KOPT-K1 (cell line): ENCODE data around the gene CFAP54.

Experiments
- H3K27ac ChIP-seq: fragments of 200-600 bp; sonication (generic); 2 replicates; pipeline ENCODE4 v1.5.1; 2016; ENCODE audit warnings: antibody characterized with exemption, mild to moderate bottlenecking, low read depth, low read length; ENCODE audit not compliant: poor library complexity, severe bottlenecking
- H3K36me3 ChIP-seq: fragments of 200-600 bp; sonication (generic); 2 replicates; pipeline ENCODE4 v1.5.1; 2017; ENCODE audit warnings: antibody characterized with exemption, mild to moderate bottlenecking, low read length, moderate library complexity; ENCODE audit not compliant: insufficient read depth
- H3K9me3 ChIP-seq: fragments of 200-600 bp; sonication (generic); 2 replicates; pipeline ENCODE4 v1.5.1; 2017; ENCODE audit warnings: antibody characterized with exemption, low read length, mild to moderate bottlenecking; ENCODE audit not compliant: insufficient read depth, poor library complexity, severe bottlenecking

The CFAP54 gene

DNA sequence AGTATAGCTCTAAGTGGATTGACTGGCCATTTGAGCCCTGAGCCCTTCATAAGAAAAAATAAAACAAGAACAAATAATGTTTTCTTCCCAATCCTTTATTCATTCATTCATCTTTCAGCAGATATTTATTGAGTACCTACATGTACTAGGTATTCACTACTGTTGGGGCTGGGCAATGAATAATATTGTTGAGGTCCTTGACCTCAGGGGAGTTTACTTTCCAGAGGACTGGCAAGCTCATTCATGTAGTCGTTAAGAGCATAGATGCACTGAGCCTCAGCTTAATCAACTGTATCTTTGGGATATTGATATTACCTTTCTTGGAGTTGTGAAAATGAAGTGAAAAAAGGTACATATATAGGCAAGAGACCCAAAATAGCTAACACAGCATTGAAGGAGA lies 7.6 kb downstream of the CFAP54 start:
- Histone ChIP-seq H3K9me3 (no peaks in the 10 kb centered on the region), H3K27ac (no peak overlapping the region), H3K36me3 (no peaks in the 10 kb centered on the region)

DNA sequence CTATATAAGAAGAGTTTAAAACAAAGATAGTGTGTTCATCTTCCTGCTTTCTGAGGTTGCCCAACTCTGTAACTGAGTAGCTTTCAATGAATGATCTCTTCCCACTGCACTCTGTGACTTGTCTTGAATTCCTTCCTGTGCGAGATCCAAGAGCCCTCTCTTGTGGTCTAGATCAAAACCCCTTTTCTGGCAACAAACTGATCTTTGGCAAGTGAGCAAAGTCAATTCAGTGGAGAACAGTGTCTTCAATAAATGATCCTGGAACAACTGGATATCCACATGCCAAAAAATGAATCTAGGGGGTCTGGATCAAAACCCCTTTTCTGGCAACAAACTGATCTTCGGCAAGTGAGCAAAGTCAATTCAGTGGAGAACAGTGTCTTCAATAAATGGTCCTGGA lies 8.5 kb downstream of the CFAP54 start:
- H3K36me3 ChIP-seq: no peaks in the 10 kb centered on the region
- no peak overlapping the region for H3K27ac ChIP-seq
- no peaks in the 10 kb centered on the region for H3K9me3 ChIP-seq

GRCh38 chr12:96500693-96501092 lies 11.3 kb downstream of the CFAP54 start:
- H3K36me3 ChIP-seq: no peaks in the 10 kb centered on the region
- H3K27ac ChIP-seq: peak overlapping the region; percentile 18
- H3K9me3 ChIP-seq: no peaks in the 10 kb centered on the region

- Histone ChIP-seq H3K36me3 (no peaks in the 10 kb centered on the region), H3K27ac (peak overlapping the region; percentile 18), H3K9me3 (no peaks in the 10 kb centered on the region)
These were observed 11.9 kb downstream of the CFAP54 start for GRCh38 chr12:96501133-96501761.

GRCh38 chr12:96501908-96502307 lies 12.5 kb downstream of the CFAP54 start:
- Histone ChIP-seq H3K9me3 (no peaks in the 10 kb centered on the region), H3K27ac (no peak overlapping the region), H3K36me3 (no peaks in the 10 kb centered on the region)

DNA sequence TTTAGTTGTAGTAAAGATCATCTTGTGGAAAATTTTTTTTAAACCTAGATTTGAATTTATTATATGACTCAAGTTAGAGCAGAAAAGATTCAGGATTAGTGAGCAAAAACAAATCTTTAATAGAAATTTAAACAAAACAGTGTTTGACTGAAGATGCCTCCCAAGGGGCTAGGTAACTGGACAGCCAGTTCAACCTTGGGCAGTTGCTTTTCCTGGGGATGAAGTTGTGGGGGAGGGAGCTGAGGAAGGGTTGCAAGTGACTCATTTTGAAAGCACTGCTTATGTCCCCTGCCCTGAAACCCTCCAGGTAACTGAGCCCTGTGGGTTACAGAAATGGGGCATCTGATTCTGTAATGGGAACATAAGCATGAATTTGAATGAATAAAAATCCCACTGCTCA lies 13.1 kb downstream of the CFAP54 start:
- H3K9me3 ChIP-seq: no peaks in the 10 kb centered on the region
- H3K36me3 ChIP-seq: no peaks in the 10 kb centered on the region
- H3K27ac ChIP-seq: no peak overlapping the region

- Histone ChIP-seq H3K36me3 (no peaks in the 10 kb centered on the region), H3K9me3 (no peaks in the 10 kb centered on the region), H3K27ac (no peak overlapping the region)
These were observed 13.7 kb downstream of the CFAP54 start for GRCh38 chr12:96502949-96503532.

DNA sequence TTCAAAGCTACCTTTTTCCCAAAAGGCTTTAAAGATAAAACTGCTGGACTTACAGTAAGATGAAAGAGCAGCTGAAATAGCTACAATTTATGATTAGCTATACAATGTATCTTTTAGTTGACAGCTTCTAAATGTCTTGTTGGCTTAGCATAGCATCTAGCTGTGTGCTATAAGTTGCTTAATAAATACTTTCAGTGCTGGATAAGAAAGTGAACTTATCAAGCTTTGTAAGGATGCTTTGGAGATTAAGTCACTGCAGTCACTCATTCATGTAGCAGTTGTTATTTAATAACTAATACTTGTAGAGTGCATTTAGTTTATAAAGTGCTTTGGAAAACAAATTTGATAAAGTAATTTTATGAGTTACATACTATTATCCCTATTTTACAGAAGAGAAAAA lies 14.6 kb downstream of the CFAP54 start:
- no peaks in the 10 kb centered on the region for H3K36me3 ChIP-seq
- H3K9me3 ChIP-seq: no peaks in the 10 kb centered on the region
- no peak overlapping the region for H3K27ac ChIP-seq

GRCh38 chr12:96506776-96507175 lies 17.4 kb downstream of the CFAP54 start:
- no peaks in the 10 kb centered on the region for H3K36me3 ChIP-seq

DNA sequence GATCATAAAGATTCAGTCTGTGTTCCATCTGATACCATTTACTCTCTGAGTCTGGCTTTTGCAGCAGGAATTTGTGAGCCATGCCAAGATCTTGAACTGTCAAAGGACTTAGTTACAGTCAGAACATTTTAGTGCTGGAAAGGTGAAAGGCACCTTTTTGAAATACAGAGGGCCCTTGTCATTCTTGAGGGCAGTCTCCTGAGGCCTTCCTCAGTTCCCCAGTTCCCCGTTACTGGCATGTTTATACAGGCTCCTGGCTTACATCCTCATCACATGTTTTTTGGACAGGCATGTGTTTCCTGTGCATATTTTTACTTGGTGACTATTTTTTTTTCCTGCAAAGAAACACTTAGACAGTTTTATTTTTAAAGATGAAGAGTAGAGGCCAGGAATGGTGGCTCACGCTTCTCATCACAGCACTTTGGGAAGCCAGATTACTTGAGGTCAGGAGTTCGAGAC lies 21.0 kb downstream of the CFAP54 start:
- no peak overlapping the region for H3K27ac ChIP-seq
- no peaks in the 10 kb centered on the region for H3K36me3 ChIP-seq
- H3K9me3 ChIP-seq: no peaks in the 10 kb centered on the region

More at GRCh38 chr12:96506776-96507175, 17.4 kb downstream of the CFAP54 start:
- Histone ChIP-seq H3K27ac (no peak overlapping the region), H3K9me3 (no peaks in the 10 kb centered on the region)

DNA sequence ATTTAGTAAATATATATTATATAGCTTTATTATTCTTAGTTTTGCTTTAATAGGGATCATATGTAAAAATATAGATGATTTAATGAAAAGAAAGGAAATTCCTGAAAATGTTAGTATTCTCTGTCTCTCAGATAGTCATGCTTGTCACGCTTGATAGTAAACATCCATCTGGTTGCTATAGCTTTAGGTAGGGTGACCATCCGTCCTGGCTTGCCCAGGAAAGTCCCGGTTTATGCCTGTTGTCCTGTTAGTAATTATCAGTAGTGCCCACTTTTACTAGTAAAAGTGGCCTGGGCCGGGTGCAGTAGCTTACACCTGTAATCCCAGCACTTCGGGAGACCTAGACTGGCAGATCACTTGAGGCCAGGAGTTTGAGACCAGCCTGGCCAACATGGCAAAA lies 23.8 kb downstream of the CFAP54 start:
- Histone ChIP-seq H3K27ac (no peak overlapping the region), H3K9me3 (no peaks in the 10 kb centered on the region), H3K36me3 (no peaks in the 10 kb centered on the region)

- H3K36me3 ChIP-seq: no peaks in the 10 kb centered on the region
- no peak overlapping the region for H3K27ac ChIP-seq
- H3K9me3 ChIP-seq: no peaks in the 10 kb centered on the region
These were observed 24.3 kb downstream of the CFAP54 start for GRCh38 chr12:96513681-96514080.

DNA sequence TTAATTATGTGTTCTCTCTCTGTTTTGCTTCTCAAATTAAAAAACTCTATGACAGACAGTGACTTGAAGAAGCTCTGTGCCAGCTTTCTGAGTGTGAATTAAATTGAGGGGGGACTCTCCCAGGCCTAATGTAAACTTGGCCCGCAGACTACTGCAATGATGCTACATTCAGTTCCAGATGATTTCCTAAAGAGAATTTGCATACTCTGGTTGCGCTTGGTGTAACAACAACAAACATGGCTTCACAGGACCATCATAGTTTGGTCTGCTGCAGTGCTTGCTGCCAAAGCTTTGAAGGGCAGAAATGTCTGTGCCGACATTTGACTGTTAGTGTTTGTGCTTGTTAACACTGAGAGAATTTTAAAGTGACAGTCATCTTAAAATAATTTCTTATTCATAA lies 25.0 kb downstream of the CFAP54 start:
- Histone ChIP-seq H3K9me3 (no peaks in the 10 kb centered on the region), H3K27ac (no peak overlapping the region), H3K36me3 (no peaks in the 10 kb centered on the region)

GRCh38 chr12:96516472-96517430 lies 27.4 kb downstream of the CFAP54 start:
- Histone ChIP-seq H3K9me3 (no peaks in the 10 kb centered on the region), H3K27ac (peak overlapping the region; percentile 15), H3K36me3 (no peaks in the 10 kb centered on the region)

- H3K9me3 ChIP-seq: no peaks in the 10 kb centered on the region
These were observed 31.4 kb downstream of the CFAP54 start for GRCh38 chr12:96520767-96521166.

More at GRCh38 chr12:96520767-96521166, 31.4 kb downstream of the CFAP54 start:
- Histone ChIP-seq H3K27ac (no peak overlapping the region), H3K36me3 (no peaks in the 10 kb centered on the region)
